Left kidney (tissue), 2 donors: Measurements from ENCODE around the gene PCNX1. TPM values are rescaled to one million over a fixed set of nuclear protein-coding genes. Genes with fewer than 3 reads are reported as not detected.
"Not testable (repeated sequence)": the region's sequence is repeated elsewhere in the genome, so short reads cannot be mapped to it uniquely, and the experiment has no call there.

ENCODE experiments used
- DNase-seq: peaks from one replicate; pipeline ENCODE4 v3.0.0-alpha.2; 2013
- polyA plus RNA-seq: library from polyadenylated mRNA; unstranded; fragments of 120-200 nt; gene quantifications from one replicate; pipeline ENCODE4 v1.2.1, GENCODE V29; 2013; ENCODE audit not compliant: insufficient read length

Gene PCNX1
- polyA plus RNA-seq, 1 donor: 55.4 TPM

- no peak for DNase-seq
Measured at GRCh38 chr14:70909733-70910614, 2.7 kb downstream of the PCNX1 start.

GRCh38 chr14:70915415-70915814 is 8.2 kb downstream of the PCNX1 start:
- DNase-seq: no peak

GRCh38 chr14:70916300-70916699 is 9.0 kb downstream of the PCNX1 start:
- no peak for DNase-seq

GRCh38 chr14:70916799-70917198 is 9.5 kb downstream of the PCNX1 start:
- DNase-seq: no peak

GRCh38 chr14:70917633-70918032 is 10.4 kb downstream of the PCNX1 start:
- no peak for DNase-seq

- DNase-seq: no peak
Measured at GRCh38 chr14:70919774-70920173, 12.5 kb downstream of the PCNX1 start.

GRCh38 chr14:70920608-70921007 is 13.3 kb downstream of the PCNX1 start:
- no peak for DNase-seq

- DNase-seq: no peak
Measured at GRCh38 chr14:70921669-70922068, 14.4 kb downstream of the PCNX1 start.

GRCh38 chr14:70924521-70924920 is 17.3 kb downstream of the PCNX1 start:
- no peak for DNase-seq

GRCh38 chr14:70926235-70926830 is 19.1 kb downstream of the PCNX1 start:
- DNase-seq: no peak

GRCh38 chr14:70931008-70931407 is 23.7 kb downstream of the PCNX1 start:
- no peak for DNase-seq

GRCh38 chr14:70934084-70934483 is 26.8 kb downstream of the PCNX1 start:
- DNase-seq: no peak

- DNase-seq: peak; percentile 11
Measured at GRCh38 chr14:70934502-70935134, 27.4 kb downstream of the PCNX1 start.

- DNase-seq: no peak
Measured at GRCh38 chr14:70935135-70935534, 27.9 kb downstream of the PCNX1 start.

- DNase-seq: not testable (repeated sequence)
Measured at GRCh38 chr14:70939693-70940092, 32.4 kb downstream of the PCNX1 start.

GRCh38 chr14:70941637-70942341 is 34.5 kb downstream of the PCNX1 start:
- DNase-seq: not testable (repeated sequence)

- no peak for DNase-seq
Measured at GRCh38 chr14:70942342-70942706, 35.1 kb downstream of the PCNX1 start.

- not testable (repeated sequence) for DNase-seq
Measured at GRCh38 chr14:70942721-70943120, 35.5 kb downstream of the PCNX1 start.

GRCh38 chr14:70943838-70944237 is 36.6 kb downstream of the PCNX1 start:
- no peak for DNase-seq

GRCh38 chr14:70947739-70948138 is 40.5 kb downstream of the PCNX1 start:
- no peak for DNase-seq

- no peak for DNase-seq
Measured at GRCh38 chr14:70952485-70952884, 45.2 kb downstream of the PCNX1 start.

- no peak for DNase-seq
Measured at GRCh38 chr14:70954068-70954467, 46.8 kb downstream of the PCNX1 start.
